HEK293 (cell line): ENCODE results near the gene HIF3A.

ENCODE experiments used
- CTCF ChIA-PET: fragments of 350-600 bp; formaldehyde crosslinking; extraction: SDS; loops from one replicate; lab custom pipeline; 2021; ENCODE audit warnings: antibody characterized with exemption; lab: Yijun Ruan, JAX
- POLR2A ChIA-PET: fragments of 300-600 bp; formaldehyde crosslinking; extraction: SDS; loops from one replicate; lab custom pipeline; 2020; ENCODE audit warnings: antibody characterized with exemption, inconsistent platforms; lab: Yijun Ruan, JAX
- H3K27ac ChIP-seq: fragments of 200-500 bp; sonication (Bioruptor generic); 2 replicates; pipeline ENCODE4 v1.5.1; 2014; ENCODE audit warnings: low read depth, low read length, control low read depth, inconsistent platforms; ENCODE audit errors: extremely low read depth
- H3K36me3 ChIP-seq, 2 experiments: fragments of 200-500 bp in 1 of 2; sonication (Bioruptor generic) in 1 of 2; 1 replicate in 1 of 2; 2 replicates in 1 of 2; pipeline ENCODE4 v1.5.1; 2014 to 2017; ENCODE audit warnings: inconsistent platforms in 2 of 2, low read length in 2 of 2; ENCODE audit not compliant: control insufficient read depth in 2 of 2, insufficient read depth in 1 of 2
- H3K4me1 ChIP-seq: fragments of 200-500 bp; sonication (Bioruptor generic); 2 replicates; pipeline ENCODE4 v1.5.1; 2014; ENCODE audit warnings: mild to moderate bottlenecking, low read length, inconsistent platforms; ENCODE audit not compliant: control insufficient read depth, insufficient read depth
- H3K4me3 ChIP-seq: 2 replicates; pipeline ENCODE4 v1.5.1; 2011; ENCODE audit warnings: low read depth, mild to moderate bottlenecking, control low read depth, low read length, moderate library complexity
- H3K9me3 ChIP-seq: fragments of 200-500 bp; sonication (Bioruptor generic); 2 replicates; pipeline ENCODE4 v1.5.1; 2014; ENCODE audit warnings: low read depth, low read length, inconsistent platforms; ENCODE audit not compliant: control insufficient read depth, insufficient read depth
- BCL11A ChIP-seq: fragments of 450-650 bp; formaldehyde crosslinking; IDR thresholded peaks from 2 replicates; pipeline ENCODE4 v1.5.1; 2016; ENCODE audit warnings: low read depth, missing biosample characterization, missing genetic modification characterization
- MYNN ChIP-seq: fragments of 450-650 bp; formaldehyde crosslinking; IDR thresholded peaks from 2 replicates; pipeline ENCODE4 v1.5.1; 2016; ENCODE audit warnings: missing biosample characterization, missing genetic modification characterization, borderline replicate concordance
- SP2 ChIP-seq: fragments of 450-650 bp; formaldehyde crosslinking; IDR thresholded peaks from 2 replicates; pipeline ENCODE4 v1.5.1; 2016; ENCODE audit warnings: missing biosample characterization, missing genetic modification characterization
- ZNF132 ChIP-seq: fragments of 450-650 bp; formaldehyde crosslinking; IDR thresholded peaks from 2 replicates; pipeline ENCODE4 v1.5.1; 2017; ENCODE audit warnings: missing biosample characterization, missing genetic modification characterization, borderline replicate concordance
- ZNF133 ChIP-seq: fragments of 450-650 bp; formaldehyde crosslinking; IDR thresholded peaks from 2 replicates; pipeline ENCODE4 v1.5.1; 2016; ENCODE audit warnings: missing biosample characterization, missing genetic modification characterization
- ZNF138 ChIP-seq: fragments of 450-650 bp; formaldehyde crosslinking; IDR thresholded peaks from 2 replicates; pipeline ENCODE4 v1.5.1; 2016; ENCODE audit warnings: missing biosample characterization, missing genetic modification characterization, borderline replicate concordance
- ZNF391 ChIP-seq: fragments of 450-650 bp; formaldehyde crosslinking; IDR thresholded peaks from 2 replicates; pipeline ENCODE4 v1.5.1; 2016; ENCODE audit warnings: low read depth, missing biosample characterization, missing genetic modification characterization, borderline replicate concordance
- ZNF404 ChIP-seq: fragments of 450-650 bp; formaldehyde crosslinking; IDR thresholded peaks from 2 replicates; pipeline ENCODE4 v1.5.1; 2017; ENCODE audit warnings: missing biosample characterization, missing genetic modification characterization
- ZNF571 ChIP-seq: fragments of 450-650 bp; formaldehyde crosslinking; IDR thresholded peaks from 2 replicates; pipeline ENCODE4 v1.5.0; 2017; ENCODE audit warnings: missing biosample characterization, missing genetic modification characterization
- ZNF623 ChIP-seq: fragments of 450-650 bp; formaldehyde crosslinking; IDR thresholded peaks from 2 replicates; pipeline ENCODE4 v1.5.1; 2016; ENCODE audit warnings: missing biosample characterization, missing genetic modification characterization
- ZNF624 ChIP-seq: fragments of 450-650 bp; formaldehyde crosslinking; IDR thresholded peaks from 2 replicates; pipeline ENCODE4 v1.5.1; 2017; ENCODE audit warnings: missing biosample characterization, missing genetic modification characterization
- ZSCAN4 ChIP-seq: fragments of 450-650 bp; formaldehyde crosslinking; IDR thresholded peaks from 2 replicates; pipeline ENCODE4 v1.5.1; 2017; ENCODE audit warnings: missing biosample characterization, missing genetic modification characterization
- TF ChIP-seq, protein P1 (sequence below): fragments of 450-650 bp; formaldehyde crosslinking; IDR thresholded peaks from 2 replicates; pipeline ENCODE4 v1.5.1; 2016; ENCODE audit warnings: missing biosample characterization, missing genetic modification characterization
- TF ChIP-seq, protein P2 (sequence below): sonication (generic); formaldehyde crosslinking; IDR thresholded peaks from 2 replicates; pipeline ENCODE4 v1.8.1; 2022; ENCODE audit warnings: mild to moderate bottlenecking, moderate library complexity, missing genetic modification reagents
- TF ChIP-seq, protein P3 (sequence below): fragments of 450-650 bp; formaldehyde crosslinking; IDR thresholded peaks from 2 replicates; pipeline ENCODE4 v1.5.1; 2016; ENCODE audit warnings: missing biosample characterization, missing genetic modification characterization
- TF ChIP-seq, protein P4 (sequence below): fragments of 450-650 bp; formaldehyde crosslinking; IDR thresholded peaks from 2 replicates; pipeline ENCODE4 v1.5.1; 2016; ENCODE audit warnings: missing biosample characterization, missing genetic modification characterization

Gene HIF3A

DNA sequence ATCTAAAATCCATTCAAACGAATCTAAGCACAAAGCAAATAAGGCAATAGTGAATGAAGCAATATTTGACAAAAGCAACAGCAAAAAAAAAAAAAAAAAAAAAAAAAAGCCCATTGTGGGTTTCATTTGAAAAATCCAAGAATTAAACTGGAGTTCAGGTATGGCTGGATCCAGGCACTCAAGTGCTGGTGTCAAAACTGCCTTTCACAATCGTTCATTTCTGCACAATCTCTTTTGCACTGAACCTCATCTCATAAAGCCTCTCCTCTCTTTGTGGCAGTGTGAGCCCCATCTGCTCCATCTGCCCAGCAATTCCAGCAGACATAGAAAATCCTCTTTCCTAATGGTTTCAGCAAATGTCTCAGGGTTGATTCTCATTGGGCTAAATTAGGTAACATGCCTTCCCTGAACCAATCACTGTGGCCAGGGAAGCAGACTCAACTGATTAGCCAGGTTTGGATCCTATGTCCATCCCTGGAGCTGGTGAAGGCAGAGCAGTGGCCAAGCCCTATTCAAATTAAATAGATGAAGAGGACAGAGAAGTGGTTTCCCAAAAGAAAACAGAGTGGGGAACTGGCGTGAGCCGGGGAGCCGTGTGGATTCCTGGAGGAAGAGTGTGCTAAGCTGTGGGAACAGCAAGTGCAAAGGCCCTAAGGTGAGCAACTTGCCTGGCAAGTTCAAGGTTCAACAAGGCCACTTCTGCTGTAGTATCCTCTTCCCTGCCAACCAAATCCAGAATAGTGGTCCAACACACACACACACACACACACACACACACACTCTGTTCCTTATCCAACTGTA is 1.2 kb upstream of the HIF3A start:
- CTCF ChIA-PET: interaction anchor here (0.6 to 1.9 kb wide), 3 partner anchors 14 to 133 kb away, joined by 3 to 9 read pairs (median 4); no protein-coding TSS in a partner anchor
- no peak overlapping the region for H3K4me3 ChIP-seq
- H3K27ac ChIP-seq: no peak overlapping the region
- POLR2A ChIA-PET: no interaction called here
- no peaks in the 10 kb centered on the region for H3K9me3 ChIP-seq
- H3K36me3 ChIP-seq: no peaks in the 10 kb centered on the region
- TF ChIP-seq, protein P1, sequence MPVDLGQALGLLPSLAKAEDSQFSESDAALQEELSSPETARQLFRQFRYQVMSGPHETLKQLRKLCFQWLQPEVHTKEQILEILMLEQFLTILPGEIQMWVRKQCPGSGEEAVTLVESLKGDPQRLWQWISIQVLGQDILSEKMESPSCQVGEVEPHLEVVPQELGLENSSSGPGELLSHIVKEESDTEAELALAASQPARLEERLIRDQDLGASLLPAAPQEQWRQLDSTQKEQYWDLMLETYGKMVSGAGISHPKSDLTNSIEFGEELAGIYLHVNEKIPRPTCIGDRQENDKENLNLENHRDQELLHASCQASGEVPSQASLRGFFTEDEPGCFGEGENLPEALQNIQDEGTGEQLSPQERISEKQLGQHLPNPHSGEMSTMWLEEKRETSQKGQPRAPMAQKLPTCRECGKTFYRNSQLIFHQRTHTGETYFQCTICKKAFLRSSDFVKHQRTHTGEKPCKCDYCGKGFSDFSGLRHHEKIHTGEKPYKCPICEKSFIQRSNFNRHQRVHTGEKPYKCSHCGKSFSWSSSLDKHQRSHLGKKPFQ (tag by site-specific recombination): no peak
- no peak for TF ChIP-seq ZNF624 (tag by site-specific recombination)
- no peak for TF ChIP-seq BCL11A
- no peak for TF ChIP-seq ZNF571 (tag by site-specific recombination)
- no peak for TF ChIP-seq ZNF391 (tag by site-specific recombination)
- TF ChIP-seq ZNF623: peak; percentile 69
- no peak for TF ChIP-seq ZNF132 (tag by site-specific recombination)
- TF ChIP-seq ZNF133 (tag by site-specific recombination): peak; percentile 85
- 0 out of 2 replicates have a peak, but pooled peaks have one; percentile 32 for TF ChIP-seq ZSCAN4 (tag by site-specific recombination)
- TF ChIP-seq, all 188 proteins: peak for 3
- peaks cover 12% of the 10 kb centered on the region for H3K4me1 ChIP-seq

DNA sequence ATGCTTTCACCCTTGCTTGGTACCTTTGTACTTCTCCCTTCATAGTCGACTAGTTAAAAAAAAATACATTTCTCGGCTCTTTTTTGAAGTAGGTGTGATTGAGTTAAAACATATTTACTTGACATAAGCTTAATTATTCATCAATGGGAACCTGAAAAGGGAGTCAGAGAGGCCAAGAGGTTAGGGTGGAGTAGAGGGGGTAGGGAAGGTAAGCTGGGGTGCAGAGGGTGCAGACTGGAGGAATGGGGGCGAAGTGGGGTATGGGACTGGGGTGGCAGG is 701 bp upstream of the HIF3A start:
- H3K4me3 ChIP-seq: no peak overlapping the region
- H3K27ac ChIP-seq: no peak overlapping the region
- H3K9me3 ChIP-seq: no peaks in the 10 kb centered on the region
- TF ChIP-seq, protein P2, sequence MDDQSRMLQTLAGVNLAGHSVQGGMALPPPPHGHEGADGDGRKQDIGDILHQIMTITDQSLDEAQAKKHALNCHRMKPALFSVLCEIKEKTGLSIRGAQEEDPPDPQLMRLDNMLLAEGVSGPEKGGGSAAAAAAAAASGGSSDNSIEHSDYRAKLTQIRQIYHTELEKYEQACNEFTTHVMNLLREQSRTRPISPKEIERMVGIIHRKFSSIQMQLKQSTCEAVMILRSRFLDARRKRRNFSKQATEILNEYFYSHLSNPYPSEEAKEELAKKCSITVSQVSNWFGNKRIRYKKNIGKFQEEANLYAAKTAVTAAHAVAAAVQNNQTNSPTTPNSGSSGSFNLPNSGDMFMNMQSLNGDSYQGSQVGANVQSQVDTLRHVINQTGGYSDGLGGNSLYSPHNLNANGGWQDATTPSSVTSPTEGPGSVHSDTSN (CRISPR knock-in tag): no peak
- TF ChIP-seq, protein P3, sequence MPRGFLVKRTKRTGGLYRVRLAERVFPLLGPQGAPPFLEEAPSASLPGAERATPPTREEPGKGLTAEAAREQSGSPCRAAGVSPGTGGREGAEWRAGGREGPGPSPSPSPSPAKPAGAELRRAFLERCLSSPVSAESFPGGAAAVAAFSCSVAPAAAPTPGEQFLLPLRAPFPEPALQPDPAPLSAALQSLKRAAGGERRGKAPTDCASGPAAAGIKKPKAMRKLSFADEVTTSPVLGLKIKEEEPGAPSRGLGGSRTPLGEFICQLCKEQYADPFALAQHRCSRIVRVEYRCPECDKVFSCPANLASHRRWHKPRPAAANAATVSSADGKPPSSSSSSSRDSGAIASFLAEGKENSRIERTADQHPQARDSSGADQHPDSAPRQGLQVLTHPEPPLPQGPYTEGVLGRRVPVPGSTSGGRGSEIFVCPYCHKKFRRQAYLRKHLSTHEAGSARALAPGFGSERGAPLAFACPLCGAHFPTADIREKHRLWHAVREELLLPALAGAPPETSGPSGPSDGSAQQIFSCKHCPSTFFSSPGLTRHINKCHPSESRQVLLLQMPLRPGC (tag by site-specific recombination): no peak
- TF ChIP-seq SP2 (no peak), ZNF138 (tag by site-specific recombination) (no peak), ZNF404 (no peak), MYNN (tag by site-specific recombination) (no peak), ZNF133 (tag by site-specific recombination) (no peak)
- TF ChIP-seq, protein P4, sequence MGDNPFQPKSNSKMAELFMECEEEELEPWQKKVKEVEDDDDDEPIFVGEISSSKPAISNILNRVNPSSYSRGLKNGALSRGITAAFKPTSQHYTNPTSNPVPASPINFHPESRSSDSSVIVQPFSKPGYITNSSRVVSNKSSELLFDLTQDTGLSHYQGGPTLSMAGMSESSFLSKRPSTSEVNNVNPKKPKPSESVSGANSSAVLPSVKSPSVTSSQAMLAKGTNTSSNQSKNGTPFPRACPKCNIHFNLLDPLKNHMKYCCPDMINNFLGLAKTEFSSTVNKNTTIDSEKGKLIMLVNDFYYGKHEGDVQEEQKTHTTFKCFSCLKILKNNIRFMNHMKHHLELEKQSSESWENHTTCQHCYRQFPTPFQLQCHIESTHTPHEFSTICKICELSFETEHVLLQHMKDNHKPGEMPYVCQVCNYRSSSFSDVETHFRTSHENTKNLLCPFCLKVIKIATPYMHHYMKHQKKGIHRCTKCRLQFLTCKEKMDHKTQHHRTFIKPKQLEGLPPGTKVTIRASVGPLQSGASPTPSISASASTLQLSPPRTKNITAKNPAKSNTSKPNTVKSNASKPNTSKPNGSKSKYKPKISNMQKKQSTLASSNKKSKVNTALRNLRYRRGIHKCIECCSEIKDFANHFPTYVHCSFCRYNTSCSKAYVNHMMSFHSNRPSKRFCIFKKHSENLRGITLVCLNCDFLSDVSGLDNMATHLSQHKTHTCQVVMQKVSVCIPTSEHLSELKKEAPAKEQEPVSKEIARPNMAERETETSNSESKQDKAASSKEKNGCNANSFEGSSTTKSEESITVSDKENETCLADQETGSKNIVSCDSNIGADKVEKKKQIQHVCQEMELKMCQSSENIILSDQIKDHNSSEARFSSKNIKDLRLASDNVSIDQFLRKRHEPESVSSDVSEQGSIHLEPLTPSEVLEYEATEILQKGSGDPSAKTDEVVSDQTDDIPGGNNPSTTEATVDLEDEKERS: no peak
- ChIA-PET CTCF (interaction anchor here (0.6 to 0.7 kb wide), 2 partner anchors 15 to 133 kb away, joined by 3 to 4 read pairs; no protein-coding TSS in a partner anchor), POLR2A (no interaction called here)
- H3K4me1 ChIP-seq: peaks cover 18% of the 10 kb centered on the region
- H3K36me3 ChIP-seq: no peaks in the 10 kb centered on the region
